K562 (cell line): ENCODE results near the gene KCND1. TPM values are rescaled to one million over a fixed set of nuclear protein-coding genes. Genes with fewer than 3 reads are reported as not detected.

Source experiments
- CBX2 ChIP-seq: fragments of 200-600 bp; sonication (generic); IDR thresholded peaks from one replicate; pipeline ENCODE4 v1.6.1; 2012; ENCODE audit warnings: mild to moderate bottlenecking, low read length, inconsistent platforms; ENCODE audit not compliant: insufficient read depth, poor library complexity, severe bottlenecking
- CREB1 ChIP-seq, 2 experiments: sonication (generic) in 1 of 2; formaldehyde crosslinking in 1 of 2; IDR thresholded peaks; 2 replicates each; pipeline versions ENCODE4 v1.6.1 to v1.8.0; 2012 to 2022; ENCODE audit warnings: inconsistent platforms in 1 of 2, mild to moderate bottlenecking in 1 of 2, missing genetic modification reagents in 1 of 2, moderate library complexity in 1 of 2
- FOXJ3 ChIP-seq: sonication (generic); formaldehyde crosslinking; IDR thresholded peaks from 2 replicates; pipeline ENCODE4 v1.4.0; 2020; ENCODE audit warnings: mild to moderate bottlenecking, missing genetic modification reagents
- HCFC1 ChIP-seq: IDR thresholded peaks from 2 replicates; pipeline ENCODE4 v1.6.1; 2012; ENCODE audit warnings: low read depth, low read length, improper control_type of control experiment
- MAZ ChIP-seq, 2 experiments: fragments of 450-650 bp in 1 of 2; sonication (generic) in 1 of 2; formaldehyde crosslinking; IDR thresholded peaks in 1 of 2; conservative IDR thresholded peaks in 1 of 2; 2 replicates each; pipeline versions ENCODE4 v1.4.0 to v1.5.0; 2020; ENCODE audit warnings: mild to moderate bottlenecking in 1 of 2, missing genetic modification reagents in 1 of 2
- MTA2 ChIP-seq: fragments of 450-650 bp; IDR thresholded peaks from 2 replicates; pipeline ENCODE4 v1.6.1; 2016; ENCODE audit warnings: low read depth
- NCOA6 ChIP-seq: fragments of 450-650 bp; IDR thresholded peaks from 2 replicates; pipeline ENCODE4 v1.6.1; 2017; ENCODE audit warnings: mild to moderate bottlenecking
- NEUROD1 ChIP-seq: fragments of 150-350 bp; IDR thresholded peaks from 2 replicates; pipeline ENCODE4 v1.6.1; 2014; ENCODE audit warnings: borderline replicate concordance, low read length, low read depth; ENCODE audit not compliant: partially characterized antibody
- NR4A1 ChIP-seq, 2 experiments: fragments of 250-450 bp in 1 of 2; fragments of 450-650 bp in 1 of 2; sonication (Bioruptor Pico) in 1 of 2; IDR thresholded peaks; 2 replicates each; pipeline versions ENCODE4 v1.4.0 to v1.6.1; 2016 to 2020; ENCODE audit warnings: mild to moderate bottlenecking in 2 of 2, missing compliant biosample characterization in 1 of 2, missing genetic modification characterization in 1 of 2, moderate library complexity in 1 of 2
- PHTF2 ChIP-seq: fragments of 250-450 bp; sonication (Bioruptor Pico); IDR thresholded peaks from 2 replicates; pipeline ENCODE4 v1.5.0; 2021; ENCODE audit warnings: mild to moderate bottlenecking
- ZBED1 ChIP-seq: IDR thresholded peaks from 2 replicates; pipeline ENCODE4 v1.6.1; 2014
- ZC3H4 ChIP-seq: sonication (generic); formaldehyde crosslinking; IDR thresholded peaks from 2 replicates; pipeline ENCODE4 v1.9.0; 2021; ENCODE audit warnings: missing genetic modification reagents, borderline replicate concordance
- ZNF263 ChIP-seq: sonication (generic); formaldehyde crosslinking; IDR thresholded peaks from 2 replicates; pipeline ENCODE4 v1.8.0; 2022; ENCODE audit warnings: mild to moderate bottlenecking, missing genetic modification reagents, borderline replicate concordance
- ZNF561 ChIP-seq: fragments of 450-650 bp; formaldehyde crosslinking; conservative IDR thresholded peaks from 2 replicates; pipeline ENCODE4 v1.4.0; 2020; ENCODE audit warnings: mild to moderate bottlenecking, moderate library complexity
- ZNF583 ChIP-seq: fragments of 250-450 bp; sonication (Bioruptor Pico); IDR thresholded peaks from 2 replicates; pipeline ENCODE4 v1.4.0; 2020
- ZNF75A ChIP-seq: fragments of 450-650 bp; formaldehyde crosslinking; IDR thresholded peaks from 2 replicates; pipeline ENCODE4 v1.4.0; 2020; ENCODE audit warnings: mild to moderate bottlenecking
- ZNF780A ChIP-seq: fragments of 250-450 bp; sonication (Bioruptor Pico); IDR thresholded peaks from 2 replicates; pipeline ENCODE4 v1.5.0; 2021; ENCODE audit warnings: mild to moderate bottlenecking
- polyA plus RNA-seq, 8 experiments: library from polyadenylated mRNA; depleted of rRNA in 4 of 8; stranded (reverse) in 5 of 8; unstranded in 3 of 8; fragments of >200 nt; fragmentation: Nextera tagmentation in 2 of 8; fragmentation: Illumina TruSeq in 1 of 8; extraction: Ambion mirVana in 2 of 8; extraction: Trizol in 1 of 8; gene quantifications; 2 replicates each; pipeline versions ENCODE4 v1.2.1 to v1.2.3, GENCODE V29; 2011 to 2014; ENCODE audit warnings: inconsistent platforms in 1 of 8, missing spikeins in 1 of 8
- total RNA-seq, 7 experiments: library from RNA; depleted of rRNA in 6 of 7; stranded (reverse); fragments of >200 nt in 6 of 7; fragmentation: Illumina TruSeq in 2 of 7; extraction: Trizol in 2 of 7; gene quantifications; 2 replicates each; pipeline versions ENCODE4 v1.2.1 to v1.2.3, GENCODE V29; 2011 to 2021; ENCODE audit warnings: low replicate concordance in 1 of 7
- TF ChIP-seq, protein P1 (sequence below): fragments of 450-650 bp; conservative IDR thresholded peaks from 2 replicates; pipeline ENCODE4 v1.6.1; 2016; ENCODE audit warnings: missing genetic modification characterization, low read depth, mild to moderate bottlenecking, missing compliant biosample characterization, moderate library complexity
- TF ChIP-seq, protein P2 (sequence below): fragments of 250-450 bp; sonication (Bioruptor Pico); IDR thresholded peaks from 2 replicates; pipeline ENCODE4 v1.4.0; 2020; ENCODE audit warnings: mild to moderate bottlenecking, moderate library complexity
- TF ChIP-seq, protein P3 (sequence below): fragments of 450-650 bp; formaldehyde crosslinking; IDR thresholded peaks from 2 replicates; pipeline ENCODE4 v1.4.0; 2020; ENCODE audit warnings: mild to moderate bottlenecking, moderate library complexity
- TF ChIP-seq, protein P4 (sequence below): sonication (generic); formaldehyde crosslinking; IDR thresholded peaks from 2 replicates; pipeline ENCODE4 v1.8.0; 2022; ENCODE audit warnings: missing genetic modification reagents, mild to moderate bottlenecking, moderate library complexity, borderline replicate concordance

Gene KCND1
- total and polyA plus RNA-seq, 9 of the 15 experiments (the other 6 are each of a cell fraction or from before 2014, with no cell fraction given): 0.06 to 0.83 (median 0.39) TPM; not detected in 1

DNA sequence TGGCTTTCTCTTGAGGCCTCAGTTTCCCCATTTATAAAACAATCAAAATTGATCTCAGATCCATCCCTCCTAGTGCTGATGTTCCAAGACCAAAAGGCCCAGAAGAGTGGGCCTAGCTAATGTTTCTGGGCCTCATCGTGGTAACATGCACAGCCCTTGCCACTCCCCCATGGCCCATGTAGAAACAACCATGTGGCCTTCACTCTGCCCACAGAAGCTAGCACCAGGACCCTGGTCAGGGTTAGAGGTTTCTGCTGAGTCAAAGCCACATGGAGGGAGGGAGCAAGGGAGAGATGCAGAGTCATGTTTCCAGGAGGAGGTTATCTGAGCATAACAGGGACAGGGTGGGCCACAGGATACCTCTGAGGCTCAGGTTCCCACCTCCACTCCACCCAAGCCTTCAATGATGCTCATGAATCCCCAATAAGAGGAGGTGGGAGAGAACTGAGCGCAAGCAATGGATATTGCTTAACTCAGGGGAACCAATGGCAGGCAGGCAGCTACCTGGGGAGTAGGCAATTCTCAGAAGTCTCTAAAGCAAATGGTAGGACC lies 31.2 kb downstream of the KCND1 start (continued):
- TF ChIP-seq, protein P1, sequence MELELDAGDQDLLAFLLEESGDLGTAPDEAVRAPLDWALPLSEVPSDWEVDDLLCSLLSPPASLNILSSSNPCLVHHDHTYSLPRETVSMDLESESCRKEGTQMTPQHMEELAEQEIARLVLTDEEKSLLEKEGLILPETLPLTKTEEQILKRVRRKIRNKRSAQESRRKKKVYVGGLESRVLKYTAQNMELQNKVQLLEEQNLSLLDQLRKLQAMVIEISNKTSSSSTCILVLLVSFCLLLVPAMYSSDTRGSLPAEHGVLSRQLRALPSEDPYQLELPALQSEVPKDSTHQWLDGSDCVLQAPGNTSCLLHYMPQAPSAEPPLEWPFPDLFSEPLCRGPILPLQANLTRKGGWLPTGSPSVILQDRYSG (tag): peak; percentile 82
- TF ChIP-seq PHTF2 (CRISPR knock-in tag) (no peak), MAZ (CRISPR knock-in tag; conservative IDR thresholded peaks at IDR 0.05 in 1 of 2, IDR thresholded peaks at IDR 0.05 in 1 of 2) (peak; percentile 59; a peak in 3 of 4 replicates), ZNF583 (CRISPR knock-in tag) (peak; percentile 84), NEUROD1 (no peak), ZBED1 (no peak), ZNF561 (CRISPR knock-in tag) (no peak), ZNF263 (CRISPR knock-in tag) (no peak), ZNF780A (CRISPR knock-in tag) (no peak), ZC3H4 (CRISPR knock-in tag) (no peak), HCFC1 (no peak), ZNF75A (CRISPR knock-in tag) (no peak), CREB1 (IDR thresholded peaks at IDR 0.05) (no peak), CREB1 (CRISPR knock-in tag; IDR thresholded peaks at IDR 0.05) (no peak), NCOA6 (no peak), MTA2 (peak; percentile 57), FOXJ3 (CRISPR knock-in tag) (no peak), CBX2 (no peak), NR4A1 (CRISPR knock-in tag; IDR thresholded peaks at IDR 0.05) (peak; percentile 60; the same call in 1 of the 2 replicates), NR4A1 (tag; IDR thresholded peaks at IDR 0.05) (peak; percentile 93)
- TF ChIP-seq, protein P2, sequence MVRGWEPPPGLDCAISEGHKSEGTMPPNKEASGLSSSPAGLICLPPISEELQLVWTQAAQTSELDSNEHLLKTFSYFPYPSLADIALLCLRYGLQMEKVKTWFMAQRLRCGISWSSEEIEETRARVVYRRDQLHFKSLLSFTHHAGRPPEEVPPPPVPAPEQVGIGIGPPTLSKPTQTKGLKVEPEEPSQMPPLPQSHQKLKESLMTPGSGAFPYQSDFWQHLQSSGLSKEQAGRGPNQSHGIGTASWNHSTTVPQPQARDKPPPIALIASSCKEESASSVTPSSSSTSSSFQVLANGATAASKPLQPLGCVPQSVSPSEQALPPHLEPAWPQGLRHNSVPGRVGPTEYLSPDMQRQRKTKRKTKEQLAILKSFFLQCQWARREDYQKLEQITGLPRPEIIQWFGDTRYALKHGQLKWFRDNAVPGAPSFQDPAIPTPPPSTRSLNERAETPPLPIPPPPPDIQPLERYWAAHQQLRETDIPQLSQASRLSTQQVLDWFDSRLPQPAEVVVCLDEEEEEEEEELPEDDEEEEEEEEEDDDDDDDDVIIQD (CRISPR knock-in tag): no peak
- TF ChIP-seq, protein P3, sequence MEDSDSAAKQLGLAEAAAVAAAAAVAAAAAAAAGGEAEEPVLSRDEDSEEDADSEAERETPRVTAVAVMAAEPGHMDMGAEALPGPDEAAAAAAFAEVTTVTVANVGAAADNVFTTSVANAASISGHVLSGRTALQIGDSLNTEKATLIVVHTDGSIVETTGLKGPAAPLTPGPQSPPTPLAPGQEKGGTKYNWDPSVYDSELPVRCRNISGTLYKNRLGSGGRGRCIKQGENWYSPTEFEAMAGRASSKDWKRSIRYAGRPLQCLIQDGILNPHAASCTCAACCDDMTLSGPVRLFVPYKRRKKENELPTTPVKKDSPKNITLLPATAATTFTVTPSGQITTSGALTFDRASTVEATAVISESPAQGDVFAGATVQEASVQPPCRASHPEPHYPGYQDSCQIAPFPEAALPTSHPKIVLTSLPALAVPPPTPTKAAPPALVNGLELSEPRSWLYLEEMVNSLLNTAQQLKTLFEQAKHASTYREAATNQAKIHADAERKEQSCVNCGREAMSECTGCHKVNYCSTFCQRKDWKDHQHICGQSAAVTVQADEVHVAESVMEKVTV: no peak
- TF ChIP-seq, protein P4, sequence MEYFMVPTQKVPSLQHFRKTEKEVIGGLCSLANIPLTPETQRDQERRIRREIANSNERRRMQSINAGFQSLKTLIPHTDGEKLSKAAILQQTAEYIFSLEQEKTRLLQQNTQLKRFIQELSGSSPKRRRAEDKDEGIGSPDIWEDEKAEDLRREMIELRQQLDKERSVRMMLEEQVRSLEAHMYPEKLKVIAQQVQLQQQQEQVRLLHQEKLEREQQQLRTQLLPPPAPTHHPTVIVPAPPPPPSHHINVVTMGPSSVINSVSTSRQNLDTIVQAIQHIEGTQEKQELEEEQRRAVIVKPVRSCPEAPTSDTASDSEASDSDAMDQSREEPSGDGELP (CRISPR knock-in tag): peak; percentile 64; the same call in 1 of the 2 replicates
